HCEC 1CT (cell line): ENCODE results near the gene NEDD4L.
"Not testable (repeated sequence)": the region's sequence is repeated elsewhere in the genome, so short reads cannot be mapped to it uniquely, and the experiment has no call there.

ENCODE experiments used
- DNase-seq: peaks from one replicate; pipeline ENCODE4 v3.0.0-alpha.2; 2017

NEDD4L gene

GRCh38 chr18:58158459-58158858 is 114.4 kb downstream of the NEDD4L start:
- no peak for DNase-seq

GRCh38 chr18:58161659-58162058 is 117.6 kb downstream of the NEDD4L start:
- DNase-seq = no peak

GRCh38 chr18:58162127-58162526 is 118.1 kb downstream of the NEDD4L start:
- DNase-seq = no peak

DNA sequence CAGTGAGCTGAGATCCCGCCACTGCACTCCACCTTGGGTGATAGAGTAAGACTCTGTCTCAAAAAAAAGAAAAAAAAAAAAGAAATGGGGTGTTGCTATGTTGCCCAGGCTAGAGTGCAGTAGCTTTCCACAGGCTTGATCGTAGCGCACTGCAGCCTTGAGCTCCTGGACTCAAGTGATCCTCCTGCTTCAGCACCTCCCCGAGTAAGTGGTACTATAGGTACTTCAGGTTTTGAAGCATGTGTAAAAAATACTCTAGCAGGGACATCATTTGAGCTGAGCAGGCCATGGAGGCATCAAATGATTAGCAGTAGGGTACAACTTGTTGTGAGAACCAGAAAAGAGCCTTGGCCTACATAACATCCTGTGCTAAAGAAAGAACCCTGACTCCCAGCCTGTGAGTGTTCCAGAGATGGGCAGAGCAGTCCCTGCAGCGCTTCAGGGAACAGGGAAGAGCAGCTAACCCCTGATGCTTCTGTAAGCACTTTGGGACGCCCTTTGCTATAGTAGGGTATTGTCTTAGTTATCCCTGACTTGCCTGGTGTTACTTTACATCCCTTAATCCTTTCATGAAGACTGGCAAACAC is 119.1 kb downstream of the NEDD4L start:
- DNase-seq = no peak

DNA sequence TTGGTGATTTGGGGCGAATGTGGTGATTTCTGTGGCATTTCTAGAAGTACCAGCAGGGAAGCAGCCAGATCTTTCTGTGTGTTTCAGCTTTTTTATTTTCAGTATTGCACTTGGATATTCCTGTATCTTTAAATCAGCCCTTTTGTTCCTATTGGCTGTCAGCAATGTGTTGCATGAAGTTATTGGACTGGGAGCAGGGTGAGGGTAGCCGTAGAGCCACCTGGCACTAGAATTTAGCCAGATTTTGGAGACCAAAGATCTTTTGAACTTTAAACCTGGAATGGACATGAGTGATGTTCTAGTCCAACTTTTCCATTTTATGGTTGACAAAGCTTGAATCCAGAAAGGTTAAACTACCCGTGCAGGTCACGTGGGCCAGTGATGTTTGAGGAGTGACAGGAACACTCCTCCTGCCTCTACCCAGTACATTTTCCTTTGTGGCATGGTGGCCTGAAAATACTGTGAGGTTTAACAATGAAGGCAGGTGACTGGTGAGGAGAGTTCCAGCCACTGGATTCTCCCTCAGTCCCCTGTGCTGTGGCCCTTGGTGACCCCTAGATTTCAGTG is 122.3 kb downstream of the NEDD4L start:
- DNase-seq = no peak

DNA sequence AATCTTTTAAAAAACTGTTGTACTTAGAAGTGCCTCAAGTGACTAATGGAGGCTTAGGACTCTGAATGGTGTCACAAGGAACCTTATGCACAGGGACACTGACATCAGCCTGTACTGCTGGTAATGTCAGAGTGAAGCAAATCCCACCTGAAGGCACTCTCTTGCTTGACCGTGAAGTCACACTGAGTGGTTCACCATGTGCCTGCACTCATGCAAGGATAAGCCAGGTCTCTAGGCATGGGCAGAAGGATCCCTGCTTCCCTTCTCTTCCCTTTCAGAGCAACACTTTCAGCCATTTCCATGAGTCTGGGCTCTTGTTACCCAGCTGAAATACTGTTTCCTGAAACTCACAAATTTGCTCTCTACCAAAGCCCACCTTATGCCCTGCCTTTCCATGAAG is 123.0 kb downstream of the NEDD4L start:
- DNase-seq = no peak

DNA sequence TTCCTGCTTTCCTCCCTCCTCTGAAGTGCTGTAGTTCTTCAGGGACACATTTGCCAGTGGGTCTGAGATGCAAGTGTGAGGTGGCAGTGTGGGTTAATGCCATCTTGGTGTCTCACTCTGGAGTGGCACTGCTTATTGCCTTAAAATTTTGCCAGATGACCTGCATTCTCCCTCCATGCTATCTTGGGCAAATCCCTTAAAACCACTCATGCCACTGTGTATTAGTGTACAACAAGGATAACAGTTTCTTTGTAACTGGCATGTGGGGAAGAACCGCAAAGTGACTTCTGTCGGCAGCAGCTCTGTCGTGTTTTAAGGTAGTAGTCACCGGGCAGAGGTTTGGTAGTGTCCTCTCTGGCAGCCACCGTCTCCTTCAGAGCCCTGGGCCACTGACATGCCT is 124.2 kb downstream of the NEDD4L start:
- DNase-seq = no peak

DNA sequence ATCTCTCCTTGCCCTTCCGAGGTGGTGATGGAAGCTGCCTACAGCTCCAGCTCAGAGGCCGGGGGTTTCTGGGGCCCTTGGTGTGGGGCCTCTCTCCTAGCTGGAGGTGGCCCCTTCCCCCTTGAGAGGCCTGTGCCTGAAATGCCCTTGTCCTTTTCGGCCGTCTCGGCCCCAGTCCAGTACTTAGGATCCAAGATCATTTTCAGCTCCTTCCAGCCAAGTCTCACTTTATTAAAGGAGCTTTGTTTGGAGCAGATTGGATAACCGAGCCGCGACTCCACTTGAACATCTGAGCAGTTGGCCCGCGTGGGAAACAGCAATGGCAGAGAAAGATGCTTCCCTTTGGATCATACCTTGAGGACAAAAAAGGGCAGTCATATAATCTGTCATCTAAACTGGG is 125.0 kb downstream of the NEDD4L start:
- DNase-seq = no peak

DNA sequence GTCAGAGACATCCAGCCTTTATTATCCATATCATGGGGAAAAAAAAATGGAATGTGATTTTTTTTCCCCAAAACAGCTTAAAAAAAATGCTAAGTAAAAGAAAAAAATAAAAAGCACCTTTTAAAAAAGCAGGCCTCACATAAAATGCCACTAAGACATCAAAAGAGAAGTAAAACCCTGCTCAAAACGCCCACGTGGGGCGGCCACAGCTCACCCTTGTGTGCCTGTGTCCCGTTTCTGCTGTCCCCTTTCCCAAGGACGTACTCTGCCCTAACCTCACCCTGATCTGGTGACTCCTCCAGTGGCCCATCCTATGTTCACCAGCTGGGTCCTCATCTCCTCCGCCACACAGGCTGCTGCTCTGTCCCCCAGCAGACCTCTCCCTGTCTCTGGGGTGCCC is 125.4 kb downstream of the NEDD4L start:
- no peak for DNase-seq

- DNase-seq = not testable (repeated sequence)
These were observed 126.0 kb downstream of the NEDD4L start for GRCh38 chr18:58170036-58170435.

GRCh38 chr18:58172031-58172430 is 128.0 kb downstream of the NEDD4L start:
- no peak for DNase-seq

DNA sequence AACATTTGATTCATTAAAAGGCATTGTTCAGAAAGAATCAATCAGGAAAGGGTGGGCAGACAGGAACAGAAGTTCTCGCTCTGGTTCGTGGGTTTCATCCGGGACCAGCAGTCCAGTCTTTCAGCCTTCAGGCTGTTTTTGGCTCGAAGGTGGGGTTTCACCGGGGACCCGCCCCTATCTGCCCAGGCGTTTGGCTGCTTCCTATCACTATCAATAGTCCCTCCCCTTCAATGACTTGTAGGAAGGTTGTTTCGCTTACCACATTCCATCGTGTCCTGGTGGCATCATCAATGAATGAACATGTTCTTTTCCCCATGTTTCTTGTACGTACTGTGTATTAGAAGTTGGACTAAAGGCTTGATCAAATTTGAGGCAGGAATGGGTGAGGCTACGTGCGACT is 130.3 kb downstream of the NEDD4L start:
- DNase-seq = no peak

- no peak for DNase-seq
These were observed 131.2 kb downstream of the NEDD4L start for GRCh38 chr18:58175122-58175785.

GRCh38 chr18:58175786-58176176 is 131.8 kb downstream of the NEDD4L start:
- DNase-seq = no peak

DNA sequence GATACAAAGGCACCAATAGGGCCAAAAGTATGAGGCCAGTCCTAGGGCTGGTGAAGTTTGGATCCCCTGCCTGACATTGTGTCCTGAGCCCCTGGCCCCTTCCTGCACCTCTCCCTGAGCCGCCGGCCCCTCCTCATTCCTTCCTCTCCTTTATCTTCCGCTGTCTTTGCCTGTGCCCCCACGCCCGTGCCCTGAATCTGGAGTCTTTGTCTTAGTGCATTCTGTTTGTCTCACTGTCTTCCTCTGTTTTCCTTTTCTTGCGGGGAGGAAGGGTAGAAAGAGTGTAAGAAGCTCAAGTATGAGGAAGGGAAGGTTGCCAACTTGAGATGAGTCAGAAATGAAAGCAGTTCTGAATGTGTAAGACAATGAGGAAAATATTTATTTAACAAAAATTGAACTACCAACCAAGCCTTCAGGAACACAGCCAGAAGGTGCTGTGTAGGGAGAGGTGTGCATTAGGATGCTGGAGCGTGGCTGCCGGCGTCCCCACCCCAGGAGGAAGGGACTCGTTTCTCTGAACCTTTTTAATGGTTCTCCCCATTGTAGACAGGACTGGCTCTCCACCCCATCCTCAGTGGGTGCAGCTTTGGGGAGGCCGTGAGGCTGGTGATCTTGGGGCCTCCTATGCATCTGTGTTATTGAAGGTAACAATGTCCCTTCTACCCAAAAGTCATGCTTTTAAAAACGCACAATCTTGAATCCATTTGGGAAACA is 133.1 kb downstream of the NEDD4L start:
- DNase-seq = peak; percentile 86

- DNase-seq = no peak
These were observed 134.0 kb downstream of the NEDD4L start for GRCh38 chr18:58177896-58178470.

DNA sequence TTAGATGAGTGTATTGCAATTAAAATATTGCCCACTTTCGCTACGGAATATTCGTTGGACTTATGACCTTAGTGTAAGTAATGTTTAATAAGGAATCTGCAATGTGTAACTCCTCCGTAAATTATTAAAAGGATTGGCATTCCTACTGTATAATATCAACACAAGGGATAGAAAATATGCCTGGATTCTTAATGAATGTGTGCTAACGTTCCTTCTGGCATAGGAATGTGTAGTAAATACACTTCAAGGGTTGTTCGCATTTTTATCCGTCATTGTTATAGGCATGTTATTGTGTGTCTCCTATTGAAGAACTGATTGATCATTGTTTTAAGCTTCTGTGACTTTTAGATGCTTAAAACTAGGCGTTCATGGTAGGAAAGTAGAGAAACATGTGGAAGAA is 134.5 kb downstream of the NEDD4L start:
- peak; percentile 56 for DNase-seq

DNA sequence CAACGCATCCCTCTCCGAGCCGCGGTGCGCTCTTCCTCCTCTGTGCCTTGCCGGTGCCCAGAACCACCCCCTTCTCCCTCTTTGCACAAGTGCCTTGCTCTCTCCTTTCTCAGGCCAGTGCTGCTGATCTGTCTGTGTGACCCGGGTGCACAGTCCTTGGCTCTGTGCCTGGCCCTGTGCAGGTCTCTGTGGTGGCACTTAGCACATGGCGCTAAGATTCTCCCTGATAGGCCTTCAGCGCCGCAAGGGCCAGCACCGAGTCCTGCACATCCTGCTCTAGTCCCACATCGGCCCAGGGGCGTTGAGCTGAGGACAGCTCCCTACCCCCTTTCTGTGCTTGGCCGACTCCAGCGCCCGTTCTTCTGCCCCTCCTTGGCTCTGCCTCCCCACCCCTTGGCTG is 136.1 kb downstream of the NEDD4L start:
- no peak for DNase-seq

GRCh38 chr18:58180738-58181353 is 136.8 kb downstream of the NEDD4L start:
- peak; percentile 17 for DNase-seq

- DNase-seq = no peak
These were observed 138.0 kb downstream of the NEDD4L start for GRCh38 chr18:58181988-58182387.

- no peak for DNase-seq
These were observed 139.2 kb downstream of the NEDD4L start for GRCh38 chr18:58183226-58183625.

GRCh38 chr18:58186258-58186948 is 142.4 kb downstream of the NEDD4L start:
- peak; percentile 86 for DNase-seq

- DNase-seq = no peak
These were observed 143.6 kb downstream of the NEDD4L start for GRCh38 chr18:58187674-58188073.
